Activated T-cell treated with anti-CD3 and anti-CD28 coated beads, Interleukin-2, amount 50 U/mL, for 4 hours (primary cell): ENCODE results near the gene HLA-DMA. TPM values are rescaled to one million over a fixed set of nuclear protein-coding genes. Genes with fewer than 3 reads are reported as not detected.

Experiments
- total RNA-seq, 3 donors: library from RNA; stranded (reverse); gene quantifications; one replicate each; pipeline ENCODE4 v1.2.1, GENCODE V29; 2021

The HLA-DMA gene
- total RNA-seq, 3 donors from 2014 or later, result 4.3 to 6.4 (median 5.5) TPM

Other genes with a start within 250 kb of the HLA-DMA start
- under 1 TPM in 2 of 3 donors, not detected in 1; 0.41 to 0.50 TPM for gene HLA-DQA2, start 211.7 kb downstream of the HLA-DMA start, total RNA-seq
- under 1 TPM in 2 of 3 donors, not detected in 1; 0.56 to 0.82 TPM for gene HLA-DQB2, start 189.6 kb downstream of the HLA-DMA start, total RNA-seq
- gene HLA-DOB, start 136.1 kb downstream of the HLA-DMA start, total RNA-seq, result 1 to 10 TPM in 2 of 3 donors, under 1 TPM in 1; 0.82 to 2.0 (median 1.2) TPM
- gene TAP2, start 114.4 kb downstream of the HLA-DMA start, total RNA-seq, result 100 to 1,000 TPM; 288 to 334 (median 305) TPM
- gene PSMB8, start 109.0 kb downstream of the HLA-DMA start, total RNA-seq, result 100 to 1,000 TPM; 327 to 343 (median 337) TPM
- 100 to 1,000 TPM; 457 to 505 (median 503) TPM for gene TAP1, start 99.4 kb downstream of the HLA-DMA start, total RNA-seq
- gene PSMB9, start 98.9 kb downstream of the HLA-DMA start, total RNA-seq, result 100 to 1,000 TPM; 208 to 241 (median 210) TPM
- gene HLA-DMB, start 12.1 kb downstream of the HLA-DMA start, total RNA-seq, result 1 to 10 TPM in 2 of 3 donors, under 1 TPM in 1; 0.46 to 1.6 (median 1.4) TPM
- 100 to 1,000 TPM; 338 to 358 (median 348) TPM for gene BRD2, start 15.5 kb upstream of the HLA-DMA start, total RNA-seq
- gene HLA-DOA, start 56.5 kb upstream of the HLA-DMA start, total RNA-seq, result 1 to 10 TPM; 2.0 to 2.1 (median 2.1) TPM
- gene HLA-DPA1, start 120.6 kb upstream of the HLA-DMA start, total RNA-seq, result 10 to 100 TPM; 18.0 to 31.5 (median 19.8) TPM
- 1 to 10 TPM; 6.0 to 9.8 (median 6.3) TPM for gene HLA-DPB1, start 122.9 kb upstream of the HLA-DMA start, total RNA-seq
- gene COL11A2, start 239.4 kb upstream of the HLA-DMA start, total RNA-seq, result under 1 TPM; 0.48 to 0.98 (median 0.60) TPM
- 10 to 100 TPM; 55.2 to 62.3 (median 60.8) TPM for gene RXRB, start 247.6 kb upstream of the HLA-DMA start, total RNA-seq
- gene SLC39A7, start 247.8 kb upstream of the HLA-DMA start, total RNA-seq, result 10 to 100 TPM; 68.7 to 78.3 (median 72.1) TPM